Activated CD8-positive, alpha-beta memory T cell treated with anti-CD3 and anti-CD28 coated beads for 1 hour (primary cell): Measurements from ENCODE around the gene ZNF428.
"Not testable (repeated sequence)": the region's sequence is repeated elsewhere in the genome, so short reads cannot be mapped to it uniquely, and the experiment has no call there.

ENCODE experiments used
- DNase-seq, 2 donors: peaks; one replicate each; pipeline ENCODE4 v3.0.0-alpha.2; 2020; ENCODE audit warnings: low read depth in 1 of 2; ENCODE audit errors: extremely low read depth in 1 of 2

The ZNF428 gene

DNA sequence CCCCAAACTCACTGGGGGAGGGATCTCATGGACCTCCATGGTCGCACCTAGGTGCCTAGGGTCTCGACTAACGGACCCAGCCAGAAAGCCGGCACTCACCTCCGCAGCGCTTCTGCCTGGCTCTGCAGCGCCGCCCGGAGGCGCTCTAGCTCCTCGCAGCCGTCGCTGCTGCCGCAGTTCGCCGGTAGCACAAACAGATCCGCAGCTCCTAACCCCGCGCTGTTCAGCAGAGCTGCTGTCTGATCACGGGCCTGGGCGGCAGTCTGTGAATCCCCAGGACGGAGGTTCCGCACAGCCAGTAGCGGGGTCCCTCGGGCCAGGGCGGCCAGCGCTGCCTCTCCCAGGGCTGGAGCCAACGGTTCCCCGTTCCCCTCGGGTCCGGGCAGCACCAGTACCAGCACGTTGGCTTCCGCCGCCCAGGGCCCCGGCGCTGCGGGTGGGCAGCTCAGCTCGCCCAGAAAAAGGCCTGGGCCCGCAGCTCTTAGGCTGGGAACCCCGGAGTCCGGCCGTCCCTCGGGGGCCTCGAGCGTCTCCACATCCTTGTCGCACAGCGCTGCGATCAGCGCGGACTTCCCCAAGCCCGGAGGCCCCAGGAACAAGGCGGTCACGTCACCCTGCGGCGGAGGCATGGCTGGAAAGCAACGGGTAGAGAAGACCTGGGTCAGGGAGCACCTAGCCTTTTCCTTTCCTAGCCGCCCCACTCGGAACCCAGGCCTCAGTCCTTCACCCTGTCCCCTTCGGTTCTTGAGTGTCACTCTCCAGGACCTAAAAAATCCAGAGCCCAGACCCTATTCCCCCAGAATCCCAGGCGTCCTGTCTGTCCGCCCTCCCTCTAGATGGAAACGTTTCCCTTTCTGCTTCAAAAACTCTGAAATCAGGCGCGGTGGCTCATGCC is 24.5 kb downstream of the ZNF428 start:
- peak in 1 of 2 donors; percentile 57 for DNase-seq

DNA sequence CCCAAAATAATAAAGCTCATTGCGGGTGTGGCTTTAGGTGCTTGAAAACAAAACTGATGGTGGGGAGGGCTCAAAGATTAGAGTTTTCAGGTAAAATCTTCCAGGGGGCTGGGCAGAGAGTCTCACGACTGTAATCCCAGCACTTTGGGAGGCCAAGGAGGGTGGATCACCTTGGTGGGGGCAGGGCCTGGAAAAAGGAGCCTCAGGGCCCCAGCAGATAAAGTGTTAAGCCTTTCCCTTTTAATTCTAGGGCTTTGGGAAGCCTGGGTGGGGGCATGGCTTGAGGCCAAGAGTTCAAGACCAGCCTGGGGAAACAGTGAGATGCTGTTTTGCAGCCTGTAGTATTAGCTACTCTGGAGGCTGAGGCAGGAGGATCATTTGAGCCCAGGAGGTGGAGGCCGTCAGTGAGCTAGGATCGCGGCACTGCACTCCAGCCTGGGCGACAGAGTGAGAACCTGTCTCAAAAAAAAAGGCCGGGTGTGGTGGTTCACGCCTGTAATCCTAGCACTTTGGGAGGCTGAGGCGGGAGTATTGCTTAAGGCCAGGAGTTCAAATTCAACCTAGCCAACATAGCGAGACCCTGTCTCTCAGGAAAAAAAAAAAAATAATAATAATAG is 25.2 kb downstream of the ZNF428 start:
- no peak for DNase-seq

DNA sequence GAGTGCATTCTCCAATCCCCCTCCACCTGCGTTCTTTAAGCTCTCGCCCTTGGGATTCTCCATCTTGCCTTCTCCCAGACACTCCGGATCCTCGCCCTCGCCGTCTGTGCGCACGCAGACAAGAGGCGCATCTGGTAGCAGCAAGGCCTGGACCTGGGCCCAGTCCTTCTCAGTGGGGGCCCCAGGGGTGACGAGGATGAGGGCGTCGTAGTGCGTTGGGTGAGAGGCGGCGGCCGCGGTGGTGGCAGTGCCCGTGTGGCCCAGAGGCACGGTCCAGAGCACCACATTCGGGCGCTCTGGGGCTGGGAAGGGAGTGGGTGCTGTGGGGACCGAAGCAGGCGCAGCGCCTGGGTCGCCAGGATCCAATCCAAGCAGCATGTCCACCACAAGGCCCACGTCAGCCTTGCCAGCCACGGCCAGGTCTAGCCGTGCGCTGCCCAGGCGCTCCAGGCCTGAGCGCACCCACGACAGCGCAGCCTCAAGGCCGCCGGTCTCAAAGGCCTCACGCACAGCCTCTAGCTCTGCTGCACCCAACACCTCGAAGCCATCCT is 26.6 kb downstream of the ZNF428 start:
- no peak for DNase-seq

DNA sequence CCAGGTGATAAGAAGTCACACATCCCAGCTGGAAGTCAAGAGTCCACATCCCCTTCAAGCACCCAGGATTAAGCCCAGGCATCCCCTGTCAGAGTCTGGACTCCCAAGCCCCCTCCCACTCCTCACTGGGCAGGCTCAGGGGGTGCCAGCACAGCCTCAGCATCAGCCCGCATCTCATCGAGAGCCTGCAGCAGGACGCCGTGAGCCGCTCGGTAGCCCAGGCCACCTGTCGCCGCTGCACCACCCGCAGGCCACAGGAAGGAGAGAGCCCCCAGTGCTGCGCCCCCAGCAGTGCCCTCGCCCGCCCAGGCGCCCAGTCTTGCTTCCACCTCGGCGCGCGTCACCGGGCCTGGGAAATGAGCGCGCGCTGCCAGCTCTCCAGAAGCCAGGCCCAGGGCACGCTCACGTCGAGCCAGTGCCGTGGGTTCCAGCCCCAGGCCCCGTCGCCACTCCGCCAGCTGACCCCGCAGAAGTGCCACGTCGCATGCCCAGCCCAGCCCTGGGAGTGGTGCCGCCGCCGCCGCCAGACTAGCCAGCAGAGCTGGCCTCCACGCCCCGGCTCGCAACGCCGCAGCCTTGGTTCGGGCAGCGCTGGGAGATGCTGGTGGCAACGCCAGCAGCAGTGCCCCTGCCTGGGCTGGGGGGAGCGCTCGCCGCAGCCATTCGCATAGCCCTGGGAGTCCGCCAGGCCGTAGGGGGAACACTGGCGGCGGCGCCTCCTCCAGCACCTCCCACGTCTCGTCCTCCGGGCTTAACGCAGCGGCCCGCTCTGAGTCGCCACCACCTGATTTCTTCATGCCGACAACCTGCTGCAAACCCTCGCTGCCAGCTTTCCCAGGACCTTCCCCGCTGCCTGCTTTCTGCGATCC is 27.3 kb downstream of the ZNF428 start:
- no peak for DNase-seq

DNA sequence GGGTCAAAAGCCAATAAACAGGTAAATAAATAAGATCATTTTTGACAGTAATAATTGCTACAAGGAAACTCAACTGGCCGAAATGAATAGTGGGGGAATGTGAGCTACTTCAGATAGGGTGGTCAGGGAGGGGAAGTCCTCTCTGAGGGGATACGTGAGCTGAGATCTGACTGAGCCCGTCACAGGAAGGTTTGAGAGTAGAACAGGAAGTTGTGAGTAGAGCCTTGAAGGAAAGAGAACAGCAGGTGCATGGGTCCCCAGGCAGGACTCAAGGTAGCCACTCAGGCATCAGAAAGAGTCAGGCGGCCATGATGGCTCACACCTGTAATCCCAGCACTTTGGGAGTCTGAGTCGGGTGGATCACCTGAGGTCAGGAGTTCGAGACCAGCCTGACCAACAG is 29.8 kb downstream of the ZNF428 start:
- no peak for DNase-seq

DNA sequence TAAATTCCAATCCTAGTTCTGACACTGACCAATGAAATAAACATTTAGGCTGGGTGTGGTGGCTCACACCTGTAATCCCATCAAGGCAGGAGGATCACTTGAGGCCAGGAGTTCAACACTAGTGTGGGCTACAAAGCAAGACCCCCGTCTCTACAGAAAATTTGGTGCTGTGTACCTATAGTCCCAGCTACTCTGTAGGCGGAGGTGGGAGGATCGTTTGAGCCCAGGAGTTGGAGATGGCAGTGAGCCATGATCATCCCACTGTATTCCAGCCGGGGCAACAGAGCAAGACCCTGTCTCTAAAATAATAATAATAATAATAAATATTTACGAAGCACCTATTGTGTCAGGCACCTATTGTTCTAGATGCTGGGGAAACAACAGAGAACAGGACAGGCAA is 30.2 kb downstream of the ZNF428 start:
- no peak for DNase-seq

DNA sequence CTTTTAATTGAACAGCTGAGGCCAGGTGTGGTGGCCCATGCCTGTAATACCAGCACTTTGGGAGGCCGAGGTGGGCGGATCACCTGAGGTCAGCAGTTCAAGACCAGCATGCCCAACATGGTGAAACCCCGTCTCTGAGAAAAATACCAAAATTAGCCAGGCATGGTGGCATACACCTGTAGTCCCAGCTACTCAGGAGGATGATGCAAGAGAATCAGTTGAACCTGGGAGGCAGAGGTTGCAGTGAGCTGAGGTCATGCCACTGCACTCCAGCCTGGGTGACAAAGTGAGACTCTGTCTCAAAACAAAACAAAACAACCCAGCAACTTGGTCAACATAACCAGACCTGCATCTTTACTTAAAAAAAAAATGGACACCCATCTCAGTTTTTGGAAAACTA is 32.4 kb downstream of the ZNF428 start:
- DNase-seq, result not testable (repeated sequence)

DNA sequence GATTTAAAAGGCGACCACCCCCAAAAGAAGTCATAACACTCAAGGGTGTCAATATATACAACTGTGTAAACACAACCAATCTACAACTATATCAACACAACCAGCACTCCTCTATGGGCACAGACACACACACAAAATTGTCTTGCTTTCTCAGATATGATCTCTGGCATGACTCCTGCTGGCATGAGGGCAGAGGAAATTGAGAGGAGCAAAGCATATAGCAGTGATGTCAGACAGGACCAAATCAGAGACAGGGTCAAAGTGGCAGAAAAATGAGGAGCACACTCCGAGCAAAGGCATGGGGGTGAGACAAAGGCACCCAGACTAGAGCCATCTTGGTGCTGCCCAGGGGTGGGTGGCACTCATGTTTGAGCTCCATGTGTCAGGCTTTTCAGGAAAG is 33.1 kb downstream of the ZNF428 start:
- no peak for DNase-seq

DNA sequence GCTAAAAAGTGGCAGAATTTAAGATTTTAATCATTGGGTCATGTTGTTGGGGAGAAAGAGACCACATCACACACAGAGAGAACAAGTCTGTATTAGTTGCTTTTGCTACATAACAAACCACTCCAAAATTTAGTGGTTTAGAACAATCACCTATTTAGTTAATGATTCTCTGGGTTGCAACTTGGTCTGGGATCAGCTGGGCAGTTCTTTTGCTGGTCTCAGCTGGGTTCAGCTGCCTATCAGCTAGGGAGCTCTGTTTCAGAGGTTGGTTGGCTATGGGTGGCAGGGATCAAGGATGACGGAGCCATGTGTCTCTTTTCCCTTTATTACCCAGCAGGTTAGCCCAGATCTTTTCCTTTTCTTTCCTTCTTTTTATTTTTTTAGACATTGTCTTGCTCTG is 34.9 kb downstream of the ZNF428 start:
- no peak for DNase-seq

DNA sequence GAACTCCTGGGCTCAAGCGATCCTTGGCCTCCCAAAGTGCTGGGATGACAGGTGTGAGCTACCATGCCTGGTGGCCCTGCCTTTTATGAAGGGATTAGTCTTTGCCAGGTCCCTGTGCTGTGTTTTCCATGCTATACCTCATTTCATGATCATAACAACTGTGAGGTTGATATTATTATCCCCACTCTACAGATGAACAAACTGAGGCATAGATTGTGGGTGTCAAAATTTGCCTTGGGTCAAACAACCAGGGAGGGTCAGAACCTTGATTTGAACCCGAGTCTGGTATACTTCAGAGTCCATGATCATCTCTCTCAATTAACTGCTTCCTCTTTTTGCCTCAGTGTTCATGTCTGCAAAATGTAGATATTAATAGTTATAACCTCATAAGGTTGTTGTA is 36.9 kb downstream of the ZNF428 start:
- DNase-seq, result no peak

DNA sequence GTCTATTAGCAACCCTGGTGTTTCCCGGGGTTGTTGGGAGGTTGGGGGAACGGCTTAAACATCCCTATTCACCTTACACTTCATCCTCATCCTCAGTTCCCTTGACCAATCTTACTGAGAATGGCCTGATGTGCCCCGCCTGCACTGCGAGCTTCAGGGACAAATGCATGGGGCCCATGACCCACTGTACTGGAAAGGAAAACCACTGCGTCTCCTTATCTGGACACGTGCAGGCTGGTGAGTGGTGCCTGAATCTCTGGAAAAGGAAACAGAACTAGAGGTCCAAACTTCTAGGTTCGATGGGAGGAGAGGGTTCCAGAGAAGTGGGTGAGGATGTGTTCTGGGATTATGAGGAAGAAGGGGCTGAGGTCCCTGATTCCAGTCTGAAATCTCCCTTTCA is 38.0 kb downstream of the ZNF428 start:
- DNase-seq, result no peak

DNA sequence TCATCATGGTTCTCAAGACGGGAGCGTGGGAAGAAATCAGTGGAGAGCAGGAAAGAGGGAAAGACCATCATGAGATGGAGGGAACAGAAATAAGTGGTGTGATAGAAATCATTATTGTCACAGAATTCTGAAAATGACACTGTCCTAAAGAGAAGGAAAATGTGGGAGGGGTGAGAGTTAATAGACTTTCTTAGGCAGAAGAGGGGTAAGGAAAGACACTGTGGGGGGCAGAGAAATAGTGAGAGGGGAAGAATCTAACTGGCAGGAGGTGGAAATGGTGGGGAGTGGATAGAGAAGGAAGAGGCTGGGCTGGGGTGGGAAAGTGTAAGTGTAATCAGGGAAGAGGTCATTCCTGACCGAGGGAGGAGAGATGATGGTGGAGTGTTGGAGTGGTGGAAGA is 40.6 kb downstream of the ZNF428 start:
- DNase-seq, result no peak

DNA sequence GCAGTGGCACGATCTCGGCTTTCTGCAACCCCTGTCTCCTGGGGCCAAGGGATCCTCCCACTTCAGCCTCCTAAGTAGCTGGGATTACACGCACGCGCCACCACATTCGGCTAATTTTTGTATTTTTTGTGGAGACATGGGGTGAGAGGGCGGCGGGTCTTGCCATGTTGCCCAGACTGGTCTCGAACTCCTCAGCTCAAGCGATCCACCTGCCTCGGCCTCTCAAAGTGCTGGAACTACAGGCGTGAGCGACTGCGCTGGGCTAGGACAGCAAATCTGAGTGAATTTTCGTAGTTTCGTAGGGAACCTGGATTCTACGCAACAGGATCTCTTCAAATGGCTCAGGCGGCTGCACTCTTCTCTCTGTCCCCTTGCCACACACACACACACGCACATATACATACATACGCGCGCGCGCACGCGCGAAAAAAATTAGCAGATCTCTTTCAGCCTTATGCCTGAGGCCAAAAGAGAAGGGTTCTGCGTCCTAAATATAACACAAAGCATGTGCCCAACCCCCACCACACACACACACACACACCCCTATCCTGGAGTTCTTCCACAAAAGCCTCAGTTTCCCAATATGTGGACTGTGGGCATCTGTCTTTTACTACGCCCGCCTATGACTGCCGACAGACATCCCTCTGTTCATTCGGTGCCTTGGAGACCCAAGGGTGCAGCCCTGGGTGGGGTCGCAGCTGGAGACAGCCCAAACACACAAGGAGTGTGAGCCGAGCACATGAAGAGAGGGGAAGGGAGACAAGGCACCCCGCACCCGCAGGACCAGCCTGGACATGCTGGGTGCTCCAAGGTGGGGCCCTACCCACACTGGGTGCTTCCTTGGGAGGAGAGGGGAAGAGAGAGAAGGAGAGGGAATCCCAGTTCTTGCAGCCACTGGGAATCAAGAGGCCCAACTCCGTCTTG is 43.2 kb downstream of the ZNF428 start:
- DNase-seq, result no peak

DNA sequence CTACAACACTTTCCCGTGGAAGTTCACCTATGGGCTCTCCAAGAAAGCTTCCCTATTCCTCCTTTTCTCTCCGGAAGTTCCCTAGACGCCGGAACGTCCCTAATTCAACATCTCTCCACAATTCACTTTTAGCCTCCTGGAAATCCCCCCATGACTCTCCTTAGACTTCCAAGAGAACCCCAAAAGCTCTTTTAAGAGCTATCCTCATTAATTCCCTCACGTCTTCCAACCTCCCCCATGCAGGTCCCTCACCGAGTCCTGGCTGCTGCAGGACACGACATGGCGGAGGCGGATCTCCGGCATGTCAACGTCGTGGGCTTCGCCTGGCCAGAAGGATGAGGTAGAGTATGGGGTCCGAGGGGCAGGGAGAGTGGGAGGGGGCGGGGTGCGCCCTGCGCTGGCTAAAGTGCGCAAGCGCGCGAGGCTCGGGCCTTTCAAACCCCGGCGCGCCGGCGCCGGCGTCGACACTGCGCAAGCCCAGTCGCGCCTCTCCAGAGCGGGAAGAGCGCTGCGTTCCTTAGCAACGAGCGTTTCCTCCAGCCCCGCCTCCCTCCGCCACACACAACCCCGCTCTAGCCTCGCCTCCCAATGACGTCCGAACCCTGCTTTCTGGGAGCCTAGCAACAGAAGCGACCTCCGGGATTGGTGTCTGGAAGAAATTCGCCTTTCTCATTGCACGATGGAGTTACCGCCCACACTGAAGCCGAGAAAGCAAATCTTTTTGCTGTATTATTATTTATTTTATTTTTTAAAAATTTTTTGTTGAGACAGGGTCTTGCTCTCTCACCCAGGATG is 44.1 kb downstream of the ZNF428 start, which contains the start of the genes PINLYP and XRCC1:
PINLYP (plus strand) TSS at position 646 of the 795 bp plus-strand sequence. CDS start 1,391 bp downstream, outside the sequence.
XRCC1 (minus strand) TSS at position 372 of the 795 bp plus-strand sequence; CDS start at position 303, 69 bp downstream.
- peak; percentile 89 to 94 for DNase-seq

DNA sequence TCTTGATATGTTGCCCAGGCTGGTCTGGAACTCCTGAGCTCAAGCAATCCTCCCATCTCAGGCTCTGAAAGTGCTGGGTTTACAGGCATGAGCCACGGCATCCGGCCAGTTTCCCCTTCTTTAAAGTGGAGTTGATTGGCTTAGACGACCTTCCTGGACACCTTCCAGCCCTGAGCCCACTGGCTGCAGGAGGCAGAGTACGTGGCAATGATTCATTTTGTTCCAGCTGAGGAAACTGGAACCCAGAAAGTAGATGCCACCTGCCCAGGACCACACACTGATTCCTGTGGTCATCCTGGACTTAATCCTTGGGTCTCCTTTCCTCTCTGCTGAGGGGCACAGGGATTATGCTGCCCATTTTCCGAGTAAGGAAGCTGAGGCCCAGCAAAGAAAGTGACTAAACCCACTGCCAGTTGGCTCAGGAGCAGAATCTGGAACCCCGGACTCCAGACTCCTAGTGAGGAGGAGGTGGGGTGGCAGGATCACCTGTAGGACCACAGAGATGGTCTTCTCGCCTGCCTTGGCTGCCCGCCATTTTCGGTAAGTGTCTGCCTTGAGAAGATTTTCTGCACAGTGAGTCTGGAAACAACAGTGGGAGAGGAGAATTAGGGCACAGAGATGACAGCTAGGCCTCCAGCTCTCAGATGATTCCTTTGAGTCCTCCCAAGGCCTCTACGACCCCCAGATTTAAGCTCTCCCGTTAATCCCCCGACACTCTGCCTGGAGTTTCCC is 44.8 kb downstream of the ZNF428 start:
- DNase-seq, result no peak

DNA sequence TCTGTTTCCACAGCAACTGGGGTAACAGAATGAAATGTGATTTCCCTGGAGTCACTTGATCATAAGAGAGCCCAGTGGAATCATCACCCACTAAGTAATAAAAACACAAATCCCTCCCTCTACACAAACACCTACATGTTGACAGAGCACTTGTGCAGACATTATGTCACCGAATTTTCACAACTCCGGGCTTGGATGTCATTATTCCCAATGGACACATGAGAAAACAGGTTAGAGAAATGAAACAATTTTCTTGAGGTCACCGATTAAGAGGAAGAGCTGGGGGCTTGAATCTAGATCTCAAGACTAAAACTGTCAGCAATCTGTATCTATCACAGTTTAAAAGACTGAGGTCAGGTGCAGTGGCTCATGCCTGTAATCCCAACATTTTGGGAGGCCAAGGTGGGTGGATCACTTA is 47.2 kb downstream of the ZNF428 start:
- no peak for DNase-seq

DNA sequence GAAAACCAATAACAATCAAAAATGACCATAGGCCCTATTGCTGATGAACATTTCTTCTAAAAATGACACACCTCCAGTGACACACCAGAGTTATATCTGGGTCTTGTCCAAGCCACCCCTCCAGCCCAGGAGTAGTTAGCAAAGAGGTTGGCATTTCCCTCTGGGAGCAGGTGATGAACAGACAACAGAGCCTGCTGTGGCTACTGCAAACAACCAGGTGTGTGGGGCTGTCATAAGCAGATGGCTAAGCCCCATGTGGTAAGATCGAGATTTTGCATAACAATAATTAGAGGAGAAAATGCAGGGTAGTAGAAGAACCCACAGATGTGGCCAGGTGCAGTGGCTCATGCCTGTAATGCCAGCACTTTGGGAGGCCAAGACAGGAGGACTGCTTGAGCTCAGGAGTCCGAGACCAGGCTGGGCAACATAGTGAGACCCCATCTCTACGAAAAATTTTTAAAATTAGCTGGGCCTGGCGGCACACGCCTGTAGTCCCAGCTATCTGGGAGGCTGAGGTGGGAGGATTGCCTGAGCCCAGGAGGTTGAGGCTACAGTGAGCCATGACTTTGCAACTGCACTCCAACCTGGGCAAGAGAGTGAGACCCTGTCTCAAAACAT is 49.1 kb downstream of the ZNF428 start:
- no peak for DNase-seq

DNA sequence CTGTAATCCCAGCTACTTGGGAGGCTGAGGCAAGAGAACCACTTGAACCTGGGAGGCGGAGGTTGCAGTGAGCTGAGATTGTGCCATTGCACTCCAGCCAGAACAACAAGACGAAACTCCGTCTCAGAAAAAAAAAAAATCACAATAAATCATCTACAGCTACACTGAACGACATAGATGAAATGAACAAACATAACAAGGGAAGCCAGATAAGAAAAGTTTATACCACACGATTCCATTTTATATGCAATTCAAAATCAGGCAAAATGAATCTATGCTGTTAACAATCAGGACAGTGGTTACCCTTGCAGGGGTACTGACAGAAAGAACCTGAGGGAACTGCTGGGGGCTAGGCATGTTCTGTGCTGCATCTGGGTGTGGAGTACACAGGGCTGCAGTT is 49.8 kb downstream of the ZNF428 start:
- DNase-seq, result no peak
